Adrenal gland (tissue), 5 donors: ENCODE results near the gene CALCA.

Source experiments
- CTCF ChIP-seq, 6 experiments: fragments of 450-650 bp in 4 of 6; fragments of 200-600 bp in 2 of 6; sonication (generic) in 1 of 6; IDR thresholded peaks; 1 replicate in 5 of 6; 2 replicates in 1 of 6; pipeline versions ENCODE4 v1.5.1 to v1.8.0; 2016 to 2021; ENCODE audit warnings: antibody characterized with exemption in 6 of 6, mild to moderate bottlenecking in 2 of 6, moderate library complexity in 1 of 6
- POLR2A ChIP-seq, 2 donors: fragments of 450-650 bp; IDR thresholded peaks; one replicate each; pipeline ENCODE4 v1.6.1; 2017; ENCODE audit warnings: antibody characterized with exemption in 2 of 2, mild to moderate bottlenecking in 2 of 2, moderate library complexity in 1 of 2
- donor health status: DM: no; HTN: no; CAD: no.

- TF ChIP-seq POLR2A (IDR thresholded peaks at IDR 0.05) (no peak), CTCF (IDR thresholded peaks at IDR 0.05) (no peak)
Measured at GRCh38 chr11:14980854-14981253, 8.7 kb upstream of the CALCA start.
